Endometrium (tissue), 2 donors: ENCODE measurements around the gene DPP7.
"Not testable (repeated sequence)": the region's sequence is repeated elsewhere in the genome, so short reads cannot be mapped to it uniquely, and the experiment has no call there.

Source experiments
- FAIRE-seq: peaks from 2 replicates; lab custom pipeline; 2012; peaks lifted over from hg19 to GRCh38; lab: Jason Lieb, UNC
- donor health status: control.
- donor health status: control.

DPP7 gene

GRCh38 chr9:137128862-137129455 is 14.4 kb upstream of the DPP7 start:
- no peak for FAIRE-seq

DNA sequence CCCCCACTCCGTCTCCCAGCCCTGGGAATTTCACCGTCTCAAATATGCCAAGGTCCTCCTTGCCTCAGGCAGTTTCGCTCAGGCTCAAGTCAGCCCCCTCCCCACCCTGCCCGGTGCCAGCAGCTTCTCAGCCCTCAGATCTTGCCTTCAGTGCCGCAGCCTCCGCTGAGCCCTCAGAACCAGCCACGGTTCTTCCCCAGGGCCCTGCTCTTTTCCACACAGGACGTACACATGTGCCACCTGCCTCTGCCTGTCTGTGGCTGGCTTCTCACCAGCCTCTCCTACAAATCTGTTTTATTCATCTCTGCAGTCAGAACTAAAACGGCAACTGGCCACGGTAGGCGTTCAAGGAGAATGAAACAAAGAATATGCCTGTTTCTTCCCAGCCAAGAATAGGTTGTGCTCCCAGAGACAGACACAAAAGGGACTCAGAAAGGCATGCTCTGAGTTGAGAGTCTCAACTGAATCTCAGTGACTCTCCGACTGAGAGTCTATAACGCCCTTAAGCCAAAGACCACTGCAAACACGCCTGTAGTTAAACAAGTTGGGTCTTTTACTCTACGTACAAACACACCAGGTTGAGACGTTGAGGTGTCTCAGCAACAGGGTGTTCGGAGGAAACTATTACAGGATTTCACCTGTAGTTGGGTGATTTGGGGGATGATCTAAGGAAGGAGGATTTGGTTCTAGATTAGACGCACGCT is 13.8 kb upstream of the DPP7 start:
- FAIRE-seq = no peak

DNA sequence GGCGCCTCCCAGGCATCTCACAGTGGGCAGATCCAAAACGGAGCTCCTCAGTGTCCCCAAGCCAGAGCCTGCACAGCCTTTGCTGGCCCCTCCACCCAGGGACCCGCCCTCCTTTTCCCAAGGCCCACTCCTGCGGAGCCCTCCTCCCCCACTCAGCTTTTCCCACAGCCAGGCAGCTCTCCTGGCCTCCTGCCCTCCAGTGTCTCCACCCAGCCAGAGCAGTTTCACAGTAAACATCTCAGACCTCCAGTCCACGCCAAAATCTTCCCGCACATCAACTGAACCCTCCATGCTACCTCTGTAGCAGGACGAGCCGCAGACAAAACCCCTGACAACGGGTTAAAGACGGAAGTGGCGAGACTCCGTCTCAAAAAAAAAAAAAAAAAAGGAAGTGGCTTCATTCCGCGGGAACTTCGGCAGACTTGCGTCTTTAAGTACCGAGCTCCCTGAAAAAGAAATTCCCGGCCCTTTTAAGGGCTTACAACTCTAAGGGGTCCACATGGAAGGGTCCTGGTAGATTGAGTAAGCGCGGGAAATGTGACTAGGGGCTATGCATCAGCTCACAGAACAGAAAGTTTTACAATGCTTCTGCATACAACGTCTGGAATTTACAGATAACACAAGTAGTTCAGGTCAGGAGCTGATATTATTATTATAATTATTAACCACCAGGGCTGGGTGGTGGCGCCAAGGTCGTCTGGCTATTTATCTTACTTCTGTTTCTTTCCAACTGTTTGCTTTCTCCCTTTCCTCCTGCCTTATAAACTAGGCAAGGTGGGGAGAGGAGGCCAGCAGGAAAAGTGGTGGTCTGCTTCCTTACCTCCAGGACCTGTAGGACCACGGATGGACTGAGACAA is 13.0 kb upstream of the DPP7 start:
- no peak for FAIRE-seq

DNA sequence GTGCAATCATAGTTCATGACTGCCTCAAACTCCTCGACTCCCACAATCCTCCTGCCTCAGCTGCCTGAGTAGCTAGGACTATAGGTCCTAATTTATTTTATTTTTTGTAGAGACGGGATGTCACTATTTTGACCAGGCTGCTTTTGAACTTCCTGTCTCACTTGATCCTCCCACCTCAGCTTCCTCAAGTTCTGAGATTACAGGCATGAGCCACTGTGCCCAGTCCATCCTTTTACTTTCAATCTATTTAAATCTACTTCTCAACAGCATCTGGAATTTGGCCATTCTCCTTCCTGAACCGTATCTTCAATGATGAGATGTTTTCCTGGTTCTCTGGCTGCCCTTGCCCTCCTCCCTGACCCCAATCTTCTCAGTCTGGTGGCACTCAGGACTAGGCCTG is 12.3 kb upstream of the DPP7 start:
- FAIRE-seq = no peak

DNA sequence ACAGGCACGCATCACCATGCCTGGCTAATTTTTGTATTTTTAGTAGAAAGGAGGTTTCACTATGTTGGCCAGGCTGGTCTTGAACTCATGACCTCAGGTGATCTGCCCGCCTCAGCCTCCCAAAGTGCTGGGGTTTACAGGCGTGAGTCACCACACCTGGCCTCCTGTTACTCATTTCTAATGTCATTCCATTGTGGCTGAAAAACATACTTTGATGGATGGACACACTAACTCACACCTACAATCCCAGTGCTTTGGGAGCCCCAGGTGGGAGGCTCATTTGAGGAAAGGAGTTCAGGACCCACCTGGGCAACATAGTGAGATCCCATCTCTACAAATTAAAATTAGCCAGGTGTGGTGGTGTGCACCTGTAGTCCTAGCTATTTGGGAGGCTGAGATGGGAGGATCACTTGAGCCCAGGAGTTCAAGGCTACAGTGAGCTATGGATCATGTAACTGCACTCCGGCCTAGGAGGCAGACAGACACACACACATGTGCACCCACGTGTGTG is 9.5 kb upstream of the DPP7 start:
- not testable (repeated sequence) for FAIRE-seq

DNA sequence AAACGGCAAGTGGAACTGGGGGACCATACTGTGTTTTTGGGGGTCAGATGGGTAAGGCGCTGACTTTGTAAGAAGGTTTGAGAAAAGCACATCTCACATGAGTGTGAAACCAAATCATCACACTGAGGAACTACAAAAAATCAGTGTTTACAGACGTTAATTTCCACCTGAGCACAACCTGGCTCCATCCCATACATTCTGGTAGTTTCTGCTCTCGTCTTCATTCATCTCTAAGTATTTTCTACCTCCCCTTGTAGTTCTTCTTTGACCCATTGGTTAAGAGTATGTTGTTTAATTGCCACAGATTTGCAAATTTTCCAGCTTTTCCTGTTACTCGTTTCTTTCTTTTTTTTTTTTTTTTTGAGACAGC is 8.9 kb upstream of the DPP7 start:
- no peak for FAIRE-seq

DNA sequence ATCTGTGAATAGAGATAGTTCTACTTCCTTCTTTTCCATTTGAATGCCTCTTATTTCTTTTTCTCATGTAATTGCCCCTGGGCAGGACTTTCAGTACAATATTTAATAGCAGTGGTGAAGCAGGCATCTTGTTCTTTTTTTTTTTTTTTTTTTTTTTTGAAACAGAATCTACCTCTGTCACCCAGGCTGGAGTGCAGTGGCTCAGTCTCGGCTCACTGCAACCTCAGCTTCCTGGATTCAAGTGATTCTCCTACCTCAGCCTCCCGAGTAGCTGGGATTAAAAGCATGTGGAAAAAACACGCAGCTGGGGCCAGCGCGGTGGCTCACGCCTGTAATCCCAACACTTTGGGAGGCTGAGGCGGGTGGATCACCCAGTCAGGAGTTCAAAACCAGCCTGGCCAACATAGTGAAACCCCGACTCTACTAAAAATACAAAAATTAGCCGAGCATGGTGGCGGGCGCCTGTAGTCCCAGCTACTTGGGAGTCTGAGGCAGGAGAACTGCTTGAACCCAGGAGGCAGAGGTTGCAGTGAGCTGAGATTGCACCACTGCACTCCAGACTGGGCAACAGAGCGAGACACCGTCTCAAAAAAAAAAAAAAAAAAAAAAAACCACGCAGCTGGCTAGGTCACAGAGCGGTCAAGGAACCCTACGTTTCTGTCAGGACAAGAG is 8.4 kb upstream of the DPP7 start:
- FAIRE-seq = not testable (repeated sequence)

- FAIRE-seq = not testable (repeated sequence)
Measured at GRCh38 chr9:137121927-137122795, 7.6 kb upstream of the DPP7 start.

DNA sequence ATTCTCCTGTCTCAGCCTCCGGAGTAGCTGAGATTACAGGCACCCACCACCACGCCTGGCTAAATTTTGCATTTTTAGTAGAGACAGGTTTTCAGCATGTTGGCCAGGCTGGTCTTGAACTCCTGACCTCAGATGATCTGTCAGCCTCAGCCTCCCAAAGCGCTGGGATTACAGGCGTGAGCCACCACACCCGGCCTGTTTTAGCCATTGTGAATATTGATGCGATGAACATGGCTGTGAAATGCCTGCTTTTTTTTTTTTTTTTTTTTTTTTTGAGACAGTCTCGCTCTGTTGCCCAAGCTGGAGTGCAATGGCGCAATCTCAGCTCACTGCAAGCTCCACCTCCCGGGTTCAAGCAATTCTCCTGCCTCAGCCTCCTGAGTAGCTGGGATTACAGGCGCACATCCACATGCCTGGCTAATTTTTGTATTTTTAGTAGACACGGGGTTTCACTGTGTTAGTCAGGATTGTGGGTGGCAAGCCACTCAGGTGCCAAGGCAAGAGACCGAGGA is 3.6 kb upstream of the DPP7 start:
- not testable (repeated sequence) for FAIRE-seq

GRCh38 chr9:137117269-137117731 is 2.8 kb upstream of the DPP7 start:
- no peak for FAIRE-seq

GRCh38 chr9:137116728-137117127 is 2.2 kb upstream of the DPP7 start:
- no peak for FAIRE-seq

GRCh38 chr9:137116027-137116507 is 1.5 kb upstream of the DPP7 start:
- FAIRE-seq = no peak

GRCh38 chr9:137115394-137116026 is 977 bp upstream of the DPP7 start:
- no peak for FAIRE-seq

- no peak for FAIRE-seq
Measured at GRCh38 chr9:137114220-137114612, 317 bp downstream of the DPP7 start.

DNA sequence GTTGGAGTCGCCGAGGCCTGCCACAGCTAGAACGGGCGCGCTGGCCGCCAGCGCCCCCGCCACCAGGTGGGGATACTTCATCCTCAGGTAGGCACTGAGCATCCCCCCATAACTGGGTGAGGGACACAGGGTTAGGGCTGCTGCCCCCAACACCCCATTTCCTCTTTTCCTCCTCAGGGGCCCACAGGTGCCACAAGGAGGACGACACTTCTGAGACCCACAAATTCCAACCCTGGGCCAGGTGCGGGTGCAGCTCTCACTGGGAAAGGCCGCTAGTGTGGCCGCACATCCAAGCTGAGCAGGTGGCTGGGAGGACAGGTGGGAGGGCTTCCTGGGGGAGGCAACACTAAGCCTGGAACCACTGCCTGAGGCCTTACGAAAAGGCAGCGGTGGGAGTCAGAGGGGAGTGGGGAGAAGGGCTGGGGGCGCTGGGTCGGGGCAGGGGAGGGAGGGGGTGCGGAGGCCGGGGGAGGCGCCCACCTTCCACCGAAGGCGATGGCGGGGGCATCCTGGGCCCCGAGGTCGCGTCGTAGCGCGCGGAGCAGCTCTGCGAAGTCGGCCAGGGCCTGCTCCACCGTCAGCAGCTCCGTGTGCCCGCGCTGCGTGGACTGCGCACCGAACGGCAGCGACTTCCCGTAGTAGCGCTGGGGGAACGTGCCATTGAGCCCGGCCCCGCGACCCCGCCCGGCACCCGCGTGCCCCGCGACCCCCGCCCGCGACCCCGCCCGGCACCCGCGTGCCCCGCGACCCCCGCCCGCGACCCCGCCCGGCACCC is 961 bp downstream of the DPP7 start:
- no peak for FAIRE-seq

GRCh38 chr9:137112564-137113384 is 1.8 kb downstream of the DPP7 start:
- FAIRE-seq = no peak

- no peak for FAIRE-seq
Measured at GRCh38 chr9:137111788-137112563, 2.6 kb downstream of the DPP7 start.
